K562 (cell line): Measurements from ENCODE around the gene RFLNA. TPM values are rescaled to one million over a fixed set of nuclear protein-coding genes. Genes with fewer than 3 reads are reported as not detected.

Experiments used
- ATAC-seq: fragments of 200-7000 bp; cut with Tn5 transposase; 3 replicates; pipeline ENCODE4 v1.9.1; 2020; ENCODE audit warnings: moderate library complexity
- BruUV-seq: library from RNA; stranded (reverse); fragments of 400-500 nt; replicated peaks from 2 replicates; lab custom pipeline; 2021; lab: Mats Ljungman, UMichigan
- CTCF ChIA-PET: fragments of 300-600 bp; formaldehyde crosslinking; extraction: SDS; loops from one replicate; lab custom pipeline; 2021; ENCODE audit warnings: low intra/inter-chr PET ratio; lab: Yijun Ruan, JAX
- POLR2A ChIA-PET: fragments of 300-600, 350-650 bp; sonication (Branson Sonifier 250); formaldehyde crosslinking; extraction: SDS; loops from one replicate; lab custom pipeline; 2021; ENCODE audit warnings: antibody characterized with exemption, inconsistent platforms; lab: Yijun Ruan, JAX
- DNase-seq, 4 experiments: peaks; one replicate each; pipeline versions ENCODE4 v3.0.0 to v3.0.0-alpha.2; 2011 to 2018; ENCODE audit warnings: low spot score in 3 of 4, mixed read lengths in 3 of 4; ENCODE audit errors: extremely low read depth in 1 of 4
- FAIRE-seq: peaks from 2 replicates; lab custom pipeline; 2011; peaks lifted over from hg19 to GRCh38; lab: Jason Lieb, UNC
- H2AFZ ChIP-seq: 2 replicates; pipeline ENCODE4 v1.6.0; 2011; ENCODE audit warnings: low read depth, low read length, control low read depth, inconsistent platforms
- H3K27ac ChIP-seq: fragments of 200-600 bp; 3 replicates; pipeline ENCODE4 v1.8.0; 2011; ENCODE audit warnings: low read depth, mild to moderate bottlenecking, control low read depth, inconsistent platforms, low read length, moderate library complexity, mixed read lengths; ENCODE audit errors: extremely low read depth
- H3K27me3 ChIP-seq, 2 experiments: fragments of 300-600 bp in 1 of 2; 2 replicates in 1 of 2; 3 replicates in 1 of 2; pipeline versions ENCODE4 v1.6.0 to v1.8.0; 2011; ENCODE audit warnings: inconsistent platforms in 2 of 2, low read length in 2 of 2, mild to moderate bottlenecking in 1 of 2, mixed read lengths in 1 of 2, moderate library complexity in 1 of 2; ENCODE audit not compliant: control insufficient read depth in 2 of 2, insufficient read depth in 2 of 2
- H3K36me3 ChIP-seq: fragments of 300-600 bp; 3 replicates; pipeline ENCODE4 v1.8.0; 2011; ENCODE audit warnings: mild to moderate bottlenecking, low read length, inconsistent platforms; ENCODE audit not compliant: control insufficient read depth, insufficient read depth
- H3K4me1 ChIP-seq, 2 experiments: fragments of 200-600 bp in 1 of 2; replicated peaks in 1 of 2; 2 replicates in 1 of 2; 3 replicates in 1 of 2; pipeline versions ENCODE4 v1.5.1 to v1.8.0; 2011; ENCODE audit warnings: inconsistent platforms in 2 of 2, low read length in 2 of 2, mild to moderate bottlenecking in 1 of 2, mixed read lengths in 1 of 2, moderate library complexity in 1 of 2; ENCODE audit not compliant: control insufficient read depth in 2 of 2, insufficient read depth in 2 of 2
- H3K4me2 ChIP-seq: 2 replicates; pipeline ENCODE4 v1.6.1; 2011; ENCODE audit warnings: low read length, control low read depth, inconsistent platforms, mixed read lengths; ENCODE audit not compliant: insufficient read depth
- H3K4me3 ChIP-seq: fragments of 200-600 bp; sonication (generic), shearing (Covaris generic); 2 replicates; pipeline ENCODE4 v1.5.1; 2016; ENCODE audit warnings: control low read depth, inconsistent platforms
- H3K79me2 ChIP-seq: fragments of 200-600 bp; 3 replicates; pipeline ENCODE4 v1.8.0; 2011; ENCODE audit warnings: low read length, inconsistent platforms; ENCODE audit not compliant: control insufficient read depth, insufficient read depth
- H3K9ac ChIP-seq, 2 experiments: 2 replicates each; pipeline versions ENCODE4 v1.6.0 to v1.6.1; 2011; ENCODE audit warnings: low read depth in 2 of 2, low read length in 2 of 2, control low read depth in 1 of 2, inconsistent platforms in 1 of 2, mild to moderate bottlenecking in 1 of 2, mixed read lengths in 1 of 2; ENCODE audit not compliant: insufficient read depth in 1 of 2
- H3K9me1 ChIP-seq: one replicate; pipeline ENCODE4 v1.6.0; 2011; ENCODE audit warnings: inconsistent platforms, mild to moderate bottlenecking, low read length, moderate library complexity; ENCODE audit not compliant: control insufficient read depth, insufficient read depth
- H3K9me3 ChIP-seq: replicated peaks from 2 replicates; pipeline ENCODE4 v1.5.1; 2011; ENCODE audit warnings: low read depth, low read length, inconsistent platforms; ENCODE audit not compliant: control insufficient read depth, insufficient read depth
- H4K20me1 ChIP-seq: replicated peaks from 2 replicates; pipeline ENCODE4 v1.6.1; 2011; ENCODE audit warnings: low read length, inconsistent platforms, mixed read lengths; ENCODE audit not compliant: control insufficient read depth, insufficient read depth
- CCAR2 ChIP-seq: fragments of 200-400 bp; formaldehyde crosslinking; IDR thresholded peaks from 2 replicates; pipeline ENCODE4 v1.6.1; 2017; ENCODE audit warnings: mild to moderate bottlenecking, low read depth, low read length
- KLF16 ChIP-seq: IDR thresholded peaks from 2 replicates; pipeline ENCODE4 v1.6.1; 2016; ENCODE audit warnings: antibody characterized with exemption
- POLR2G ChIP-seq: fragments of 200-400 bp; formaldehyde crosslinking; IDR thresholded peaks from 2 replicates; pipeline ENCODE4 v1.6.1; 2017; ENCODE audit warnings: low read depth, mild to moderate bottlenecking, antibody characterized with exemption, low read length, moderate library complexity
- TFAP4 ChIP-seq: sonication (generic); formaldehyde crosslinking; IDR thresholded peaks from 2 replicates; pipeline ENCODE4 v1.8.0; 2022; ENCODE audit warnings: missing genetic modification reagents, mild to moderate bottlenecking, moderate library complexity, borderline replicate concordance
- ZNF280B ChIP-seq: fragments of 250-450 bp; sonication (Bioruptor Pico); IDR thresholded peaks from 2 replicates; pipeline ENCODE4 v1.5.1; 2021; ENCODE audit warnings: mild to moderate bottlenecking
- WGBS: fragments of 100-300 bp; shearing (Covaris generic); methylation state at CpG from one replicate; pipeline ENCODE4 v1.1.6; 2016; ENCODE audit warnings: low coverage, mixed read lengths; ENCODE audit not compliant: insufficient coverage; ENCODE audit errors: missing lambda C conversion rate; 5-methylcytosine and 5-hydroxymethylcytosine counted together
- in situ Hi-C: fragments of 300-500 bp; cut with MboI; formaldehyde crosslinking; loops from 4 replicates; pipeline ENCODE4 v1.15.0; 2018; ENCODE audit warnings: inconsistent platforms, mixed read lengths
- intact Hi-C: fragments of 100-400 bp; cut with micrococcal nuclease; formaldehyde crosslinking; loops from 2 replicates; pipeline ENCODE4 v1.14.2; 2022
- polyA plus RNA-seq, 8 experiments: library from polyadenylated mRNA; depleted of rRNA in 4 of 8; stranded (reverse) in 5 of 8; unstranded in 3 of 8; fragments of >200 nt; fragmentation: Nextera tagmentation in 2 of 8; fragmentation: Illumina TruSeq in 1 of 8; extraction: Ambion mirVana in 2 of 8; extraction: Trizol in 1 of 8; gene quantifications; 2 replicates each; pipeline versions ENCODE4 v1.2.1 to v1.2.3, GENCODE V29; 2011 to 2014; ENCODE audit warnings: inconsistent platforms in 1 of 8, missing spikeins in 1 of 8
- total RNA-seq, 7 experiments: library from RNA; depleted of rRNA in 6 of 7; stranded (reverse); fragments of >200 nt in 6 of 7; fragmentation: Illumina TruSeq in 2 of 7; extraction: Trizol in 2 of 7; gene quantifications; 2 replicates each; pipeline versions ENCODE4 v1.2.1 to v1.2.3, GENCODE V29; 2011 to 2021; ENCODE audit warnings: low replicate concordance in 1 of 7

RFLNA gene
- total and polyA plus RNA-seq, 9 of the 15 experiments (the other 6 are each of a cell fraction or from before 2014, with no cell fraction given), result not detected

- no TSS peak for BruUV-seq
- ChIA-PET POLR2A (interaction anchor here (0.6 kb wide), 1 partner anchor 22 kb away, joined by 3 read pairs; no protein-coding TSS in a partner anchor), CTCF (no interaction called here)
- Histone ChIP-seq H3K4me3 (no peak overlapping the region), H4K20me1 (peaks cover 5% of the 10 kb centered on the region; the same call in 1 of the 2 replicates), H3K79me2 (no peaks in the 10 kb centered on the region), H3K4me2 (no peak overlapping the region), H3K27ac (no peak overlapping the region), H3K27me3 (no peaks in the 10 kb centered on the region), H3K4me1 (peaks cover 0 to 29% of the 10 kb centered on the region in 2 experiments; a peak in 2 of 5 replicates), H2AFZ (no peak overlapping the region), H3K9me3 (no peaks in the 10 kb centered on the region), H3K9me1 (no peaks in the 10 kb centered on the region), H3K9ac (no peak overlapping the region), H3K36me3 (peaks cover 32% of the 10 kb centered on the region; the same call in 2 of the 3 replicates)
- 86% methylated on average over 15 of the region's 21 CpGs for WGBS
- FAIRE-seq, result no peak
- DNase-seq, result no peak
- ATAC-seq, result no peak
- intact Hi-C loops (no loop called here), in situ Hi-C loops (no loop called here)
- TF ChIP-seq POLR2G, result 0 out of 2 replicates have a peak, but pooled peaks have one; percentile 6
- no peak for TF ChIP-seq KLF16
Measured at GRCh38 chr12:124361074-124361970, 66.4 kb downstream of the RFLNA start.

- Histone ChIP-seq H3K4me1 (peaks cover 0 to 29% of the 10 kb centered on the region in 2 experiments; a peak in 2 of 5 replicates), H3K27ac (no peak overlapping the region), H2AFZ (no peak overlapping the region), H3K36me3 (peaks cover 32% of the 10 kb centered on the region; the same call in 2 of the 3 replicates), H3K79me2 (no peaks in the 10 kb centered on the region), H4K20me1 (peaks cover 5% of the 10 kb centered on the region; the same call in 1 of the 2 replicates), H3K4me2 (no peak overlapping the region), H3K4me3 (no peak overlapping the region), H3K27me3 (no peaks in the 10 kb centered on the region), H3K9me3 (no peaks in the 10 kb centered on the region), H3K9ac (no peak overlapping the region), H3K9me1 (no peaks in the 10 kb centered on the region)
- DNase-seq, result no peak
- ATAC-seq, result no peak
- intact Hi-C loops (no loop called here), in situ Hi-C loops (no loop called here)
- ChIA-PET POLR2A (interaction anchor here (0.6 kb wide), 3 partner anchors 101 to 417 kb away, joined by 3 to 4 read pairs (median 3); no protein-coding TSS in a partner anchor), CTCF (no interaction called here)
- 88% methylated on average over 13 of the region's 15 CpGs for WGBS
- TF ChIP-seq TFAP4 (CRISPR knock-in tag) (no peak), POLR2G (0 out of 2 replicates have a peak, but pooled peaks have one; percentile 10), CCAR2 (no peak), ZNF280B (CRISPR knock-in tag) (no peak)
- no peak for FAIRE-seq
- no TSS peak for BruUV-seq
Measured at GRCh38 chr12:124361996-124362395, 67.1 kb downstream of the RFLNA start.
